Left lung (tissue), 10 donors: Measurements from ENCODE around the gene UBQLN1. TPM values are rescaled to one million over a fixed set of nuclear protein-coding genes. Genes with fewer than 3 reads are reported as not detected.
"Not testable (repeated sequence)": the region's sequence is repeated elsewhere in the genome, so short reads cannot be mapped to it uniquely, and the experiment has no call there.

Experiments
- ATAC-seq: fragments of 200-7000 bp; cut with Tn5 transposase; one replicate; pipeline ENCODE4 v1.9.1; 2020; ENCODE audit warnings: moderate library complexity
- DNase-seq, 4 donors: peaks; one replicate each; pipeline ENCODE4 v3.0.0-alpha.2; 2013 to 2020
- H3K27ac ChIP-seq, 2 donors: fragments of 200-600 bp; sonication (generic) in 1 of 2; one replicate each; pipeline versions ENCODE4 v1.5.0 to v1.8.0; 2020 to 2021
- H3K27me3 ChIP-seq, 2 donors: fragments of 200-600 bp; sonication (generic) in 1 of 2; one replicate each; pipeline versions ENCODE4 v1.5.0 to v1.8.0; 2020 to 2021
- H3K36me3 ChIP-seq, 2 donors: fragments of 200-600 bp; sonication (generic) in 1 of 2; one replicate each; pipeline versions ENCODE4 v1.5.0 to v1.8.0; 2020 to 2021
- H3K4me1 ChIP-seq, 2 donors: fragments of 200-600 bp; one replicate each; pipeline ENCODE4 v1.8.0; 2021
- H3K4me3 ChIP-seq, 2 donors: fragments of 200-600 bp; sonication (generic) in 1 of 2; one replicate each; pipeline versions ENCODE4 v1.5.0 to v1.8.0; 2020 to 2021; ENCODE audit warnings: mild to moderate bottlenecking in 1 of 2
- H3K9me3 ChIP-seq, 2 donors: fragments of 200-600 bp; sonication (generic) in 1 of 2; one replicate each; pipeline versions ENCODE4 v1.5.0 to v1.8.0; 2020 to 2021
- intact Hi-C, 2 donors: fragments of 100-400 bp; cut with DNase I; formaldehyde crosslinking; loops; one replicate each; pipeline versions ENCODE4 v1.11.2 to v1.14.2; 2022
- polyA plus RNA-seq, 6 donors: library from polyadenylated mRNA; unstranded; fragments of 120-200 nt; gene quantifications; one replicate each; pipeline ENCODE4 v1.2.1, GENCODE V29; 2013; ENCODE audit not compliant: insufficient read length in 6 of 6
- total RNA-seq, 2 donors: library from RNA; stranded (reverse); fragmentation: NEBNext Ultra II Directional; extraction: Animal tissue kit (Norgen Biotek cat#: 25700); gene quantifications; one replicate each; pipeline ENCODE4 v1.2.1, GENCODE V29; 2021
- TF ChIP-seq, protein P1 (sequence below), 2 donors: fragments of 200-600 bp; sonication (generic) in 1 of 2; IDR thresholded peaks; one replicate each; pipeline versions ENCODE4 v1.5.0 to v1.8.0; 2021; ENCODE audit warnings: antibody characterized with exemption in 2 of 2
- donor health status: DM: no; HTN: yes; CAD: no.
- donor health status: DM: no; HTN: no; CAD: no.

Gene UBQLN1
- total and polyA plus RNA-seq, 8 donors: 83.1 to 107 (median 93.5) TPM

DNA sequence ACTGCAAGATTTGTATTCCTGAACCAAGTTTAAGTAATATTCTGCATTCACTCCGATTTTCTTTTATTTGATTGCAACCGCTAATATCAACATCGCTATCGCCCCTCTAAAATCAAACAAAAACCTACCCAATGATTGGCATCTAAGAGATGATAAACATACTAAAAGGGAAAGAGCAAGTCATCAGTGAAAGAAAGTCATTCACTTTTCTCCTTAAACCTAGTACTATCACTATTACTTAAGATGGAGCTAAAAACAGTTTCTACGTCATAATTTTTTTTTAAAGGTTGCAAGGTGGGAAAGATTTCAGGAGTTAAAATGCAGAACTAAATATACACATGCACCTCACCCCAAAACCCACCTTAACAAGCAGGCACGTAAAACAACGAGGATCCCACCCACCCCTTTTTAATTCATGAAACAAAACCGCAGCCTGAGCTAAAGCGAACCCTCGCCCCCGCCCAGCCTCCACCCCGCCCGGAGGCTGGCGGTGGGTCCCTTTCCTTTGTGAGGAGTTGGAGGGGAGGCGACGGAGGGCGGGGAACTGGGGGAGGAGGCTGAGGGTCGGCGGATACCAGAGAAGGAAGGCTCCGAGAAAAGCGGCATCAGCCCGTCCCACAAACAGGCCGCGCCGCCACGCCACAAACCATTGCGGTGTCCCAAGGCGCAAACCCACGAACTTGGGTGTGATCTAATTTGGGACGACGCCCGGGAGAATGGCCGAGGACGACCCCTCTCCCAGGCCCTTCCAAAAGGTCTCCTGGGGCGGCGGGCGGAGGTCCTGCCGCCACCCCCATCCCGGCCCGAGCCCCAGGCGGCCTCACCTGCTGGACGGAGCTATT lies 861 bp downstream of the UBQLN1 start:
- ATAC-seq (peak; percentile 17), DNase-seq (peak in 3 of 4 donors; percentile 35 to 66 (median 41))
- Histone ChIP-seq H3K9me3 (no peaks in the 10 kb centered on the region), H3K4me1 (peaks cover 11 to 58% of the 10 kb centered on the region in 2 donors), H3K27ac (peak overlapping the region; percentile 98 to 99), H3K4me3 (peak overlapping the region; percentile 77 to 91), H3K36me3 (no peaks in the 10 kb centered on the region), H3K27me3 (no peaks in the 10 kb centered on the region)
- intact Hi-C loops: no loop called here
- TF ChIP-seq, protein P1, sequence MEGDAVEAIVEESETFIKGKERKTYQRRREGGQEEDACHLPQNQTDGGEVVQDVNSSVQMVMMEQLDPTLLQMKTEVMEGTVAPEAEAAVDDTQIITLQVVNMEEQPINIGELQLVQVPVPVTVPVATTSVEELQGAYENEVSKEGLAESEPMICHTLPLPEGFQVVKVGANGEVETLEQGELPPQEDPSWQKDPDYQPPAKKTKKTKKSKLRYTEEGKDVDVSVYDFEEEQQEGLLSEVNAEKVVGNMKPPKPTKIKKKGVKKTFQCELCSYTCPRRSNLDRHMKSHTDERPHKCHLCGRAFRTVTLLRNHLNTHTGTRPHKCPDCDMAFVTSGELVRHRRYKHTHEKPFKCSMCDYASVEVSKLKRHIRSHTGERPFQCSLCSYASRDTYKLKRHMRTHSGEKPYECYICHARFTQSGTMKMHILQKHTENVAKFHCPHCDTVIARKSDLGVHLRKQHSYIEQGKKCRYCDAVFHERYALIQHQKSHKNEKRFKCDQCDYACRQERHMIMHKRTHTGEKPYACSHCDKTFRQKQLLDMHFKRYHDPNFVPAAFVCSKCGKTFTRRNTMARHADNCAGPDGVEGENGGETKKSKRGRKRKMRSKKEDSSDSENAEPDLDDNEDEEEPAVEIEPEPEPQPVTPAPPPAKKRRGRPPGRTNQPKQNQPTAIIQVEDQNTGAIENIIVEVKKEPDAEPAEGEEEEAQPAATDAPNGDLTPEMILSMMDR (IDR thresholded peaks at IDR 0.05): no peak

DNA sequence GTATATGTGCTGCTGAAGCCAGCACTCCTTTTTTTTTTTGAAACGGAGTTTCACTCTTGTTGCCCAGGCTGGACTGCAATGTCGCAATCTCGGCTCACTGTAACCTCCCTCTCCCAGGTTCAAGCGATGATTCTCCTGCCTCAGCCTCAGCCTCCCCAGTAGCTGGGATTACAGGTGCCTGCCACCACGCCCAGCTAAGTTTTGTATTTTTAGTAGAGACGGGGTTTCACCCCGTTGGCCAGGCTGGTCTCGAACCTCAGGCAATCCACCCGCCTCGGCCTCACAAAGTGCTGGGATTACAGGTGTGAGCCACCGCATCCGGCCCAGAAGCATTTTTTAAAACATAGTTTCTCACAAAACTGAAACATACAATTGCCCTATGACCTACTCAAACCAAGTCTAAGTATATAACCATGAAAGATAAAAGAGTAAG lies 2.5 kb downstream of the UBQLN1 start:
- H3K9me3 ChIP-seq, intact Hi-C loops, H3K36me3 ChIP-seq, H3K27me3 ChIP-seq, DNase-seq, H3K27ac ChIP-seq, ATAC-seq: not testable (repeated sequence)
- peak overlapping the region in 1 of 2 donors; percentile 91 for H3K4me3 ChIP-seq
- peaks cover 11 to 75% of the 10 kb centered on the region in 2 donors for H3K4me1 ChIP-seq

DNA sequence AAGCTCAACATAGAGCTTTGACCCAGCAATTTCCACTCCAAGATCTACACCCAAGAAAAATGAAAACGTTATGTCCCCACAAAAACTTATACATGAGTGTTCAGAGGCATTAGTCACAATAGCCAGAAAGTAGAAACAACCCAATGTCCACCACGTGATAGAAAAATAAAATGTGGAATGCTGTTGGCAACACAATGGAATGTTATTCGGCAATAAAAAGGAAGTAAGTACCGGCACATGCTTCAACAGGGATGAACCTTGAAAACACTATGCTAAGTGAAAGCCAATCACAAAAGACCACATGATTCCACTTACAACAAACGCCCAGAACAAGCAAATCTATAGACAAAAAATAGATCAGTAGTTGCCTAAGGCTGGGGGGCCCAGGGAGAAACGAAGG lies 6.0 kb downstream of the UBQLN1 start:
- DNase-seq (no peak), ATAC-seq (no peak)
- Histone ChIP-seq H3K4me1 (peaks cover 21 to 95% of the 10 kb centered on the region in 2 donors), H3K27me3 (no peaks in the 10 kb centered on the region), H3K27ac (no peak overlapping the region), H3K9me3 (no peaks in the 10 kb centered on the region), H3K4me3 (no peak overlapping the region), H3K36me3 (no peaks in the 10 kb centered on the region)
- TF ChIP-seq, protein P1 (IDR thresholded peaks at IDR 0.05): no peak
- intact Hi-C loops: no loop called here

DNA sequence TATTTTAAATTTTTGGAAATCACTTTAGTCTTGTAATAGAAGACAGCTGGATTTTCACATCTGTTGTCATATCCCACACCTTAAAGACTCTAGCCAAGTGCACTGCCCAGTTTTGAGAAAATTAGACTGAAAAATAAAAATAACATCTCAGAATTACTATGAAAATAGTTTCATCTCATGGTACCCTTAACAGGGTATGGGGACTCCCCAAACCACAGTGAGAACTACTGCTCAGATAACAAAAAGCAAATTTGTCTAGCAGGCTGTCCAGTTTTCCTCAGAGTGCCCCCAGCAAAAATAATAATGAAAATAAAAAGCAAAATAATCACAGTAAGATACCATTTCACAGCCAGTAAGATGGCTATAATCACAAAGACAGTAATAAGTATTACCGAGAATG lies 6.5 kb downstream of the UBQLN1 start:
- no peak for ATAC-seq
- H3K27ac ChIP-seq: no peak overlapping the region
- H3K36me3 ChIP-seq: no peaks in the 10 kb centered on the region
- H3K9me3 ChIP-seq: no peaks in the 10 kb centered on the region
- H3K27me3 ChIP-seq: no peaks in the 10 kb centered on the region
- TF ChIP-seq, protein P1 (IDR thresholded peaks at IDR 0.05): no peak
- no peak overlapping the region for H3K4me3 ChIP-seq
- intact Hi-C loops: no loop called here
- no peak for DNase-seq
- H3K4me1 ChIP-seq: peaks cover 18 to 95% of the 10 kb centered on the region in 2 donors

DNA sequence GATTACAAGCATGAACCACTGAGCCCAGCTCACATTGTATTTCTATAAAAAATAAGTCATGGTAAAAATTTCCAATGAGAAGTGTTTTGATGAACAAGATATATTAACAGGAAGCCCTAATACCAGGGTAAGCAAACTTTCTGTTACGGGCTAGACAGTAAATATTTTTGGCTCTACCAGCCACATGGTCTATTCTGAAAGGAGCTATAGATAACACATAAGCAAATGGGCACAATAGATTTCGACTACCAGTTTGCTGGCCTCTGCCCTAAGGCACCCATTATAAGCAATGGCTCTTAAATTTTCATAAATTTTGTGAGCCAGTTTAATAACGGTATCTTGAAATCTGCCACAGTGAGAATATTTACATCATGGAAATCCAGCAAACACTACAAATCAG lies 8.1 kb downstream of the UBQLN1 start:
- TF ChIP-seq, protein P1 (IDR thresholded peaks at IDR 0.05): no peak
- Histone ChIP-seq H3K4me3 (no peak overlapping the region), H3K36me3 (no peaks in the 10 kb centered on the region), H3K27ac (no peak overlapping the region), H3K4me1 (peaks cover 10 to 86% of the 10 kb centered on the region in 2 donors), H3K9me3 (no peaks in the 10 kb centered on the region), H3K27me3 (no peaks in the 10 kb centered on the region)
- DNase-seq (no peak), ATAC-seq (no peak)
- intact Hi-C loops: no loop called here
